ENCODE measurements around the gene SENP3.

SENP3 gene

DNA sequence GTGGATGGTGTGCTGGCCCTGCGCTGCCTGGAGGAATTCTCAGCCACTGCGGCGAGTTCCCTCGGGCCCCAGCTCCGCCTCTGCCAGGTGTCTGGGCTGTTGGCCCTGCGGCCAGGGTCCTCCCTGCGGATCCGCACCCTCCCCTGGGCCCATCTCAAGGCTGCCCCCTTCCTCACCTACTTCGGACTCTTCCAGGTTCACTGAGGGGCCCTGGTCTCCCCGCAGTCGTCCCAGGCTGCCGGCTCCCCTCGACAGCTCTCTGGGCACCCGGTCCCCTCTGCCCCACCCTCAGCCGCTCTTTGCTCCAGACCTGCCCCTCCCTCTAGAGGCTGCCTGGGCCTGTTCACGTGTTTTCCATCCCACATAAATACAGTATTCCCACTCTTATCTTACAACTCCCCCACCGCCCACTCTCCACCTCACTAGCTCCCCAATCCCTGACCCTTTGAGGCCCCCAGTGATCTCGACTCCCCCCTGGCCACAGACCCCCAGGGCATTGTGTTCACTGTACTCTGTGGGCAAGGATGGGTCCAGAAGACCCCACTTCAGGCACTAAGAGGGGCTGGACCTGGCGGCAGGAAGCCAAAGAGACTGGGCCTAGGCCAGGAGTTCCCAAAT lies 4.5 kb upstream of the SENP3 start:
- no peak for DNase-seq

DNA sequence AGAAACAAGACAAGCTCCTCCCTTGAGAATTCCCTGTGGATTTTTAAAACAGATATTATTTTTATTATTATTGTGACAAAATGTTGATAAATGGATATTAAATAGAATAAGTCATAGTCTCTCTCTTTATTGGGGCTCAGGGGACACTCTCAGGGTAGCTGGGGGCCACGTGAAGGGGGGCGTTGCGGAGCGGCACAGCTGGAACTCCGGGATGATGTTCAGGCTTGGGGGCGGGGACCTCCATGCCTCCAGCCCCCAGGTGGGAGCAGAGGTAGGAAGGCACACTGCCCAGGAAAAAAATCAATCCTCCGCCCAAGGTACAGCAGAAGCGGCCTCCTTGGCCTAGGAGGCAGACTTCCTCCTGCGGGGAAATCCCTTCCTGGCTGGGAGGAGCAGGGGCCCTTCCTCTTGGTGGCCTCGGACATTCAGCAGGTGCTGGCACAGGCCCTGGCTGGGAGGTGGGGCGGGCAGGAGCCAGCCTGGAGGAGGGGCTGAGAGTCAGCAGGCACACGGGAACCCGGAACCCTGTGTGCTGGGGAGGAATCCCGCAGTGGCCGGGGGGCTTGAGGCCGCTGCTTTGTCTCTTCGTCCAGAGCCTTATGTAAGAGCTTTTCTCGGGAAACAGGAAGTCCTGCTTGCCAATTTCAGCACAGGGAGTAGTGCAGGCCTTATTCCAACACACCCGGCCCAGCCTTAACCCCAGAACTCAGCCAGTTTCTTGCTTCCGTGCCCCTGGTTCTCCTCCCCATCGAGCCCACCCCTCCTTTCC lies 3.8 kb upstream of the SENP3 start:
- DNase-seq: peak; percentile 89

DNA sequence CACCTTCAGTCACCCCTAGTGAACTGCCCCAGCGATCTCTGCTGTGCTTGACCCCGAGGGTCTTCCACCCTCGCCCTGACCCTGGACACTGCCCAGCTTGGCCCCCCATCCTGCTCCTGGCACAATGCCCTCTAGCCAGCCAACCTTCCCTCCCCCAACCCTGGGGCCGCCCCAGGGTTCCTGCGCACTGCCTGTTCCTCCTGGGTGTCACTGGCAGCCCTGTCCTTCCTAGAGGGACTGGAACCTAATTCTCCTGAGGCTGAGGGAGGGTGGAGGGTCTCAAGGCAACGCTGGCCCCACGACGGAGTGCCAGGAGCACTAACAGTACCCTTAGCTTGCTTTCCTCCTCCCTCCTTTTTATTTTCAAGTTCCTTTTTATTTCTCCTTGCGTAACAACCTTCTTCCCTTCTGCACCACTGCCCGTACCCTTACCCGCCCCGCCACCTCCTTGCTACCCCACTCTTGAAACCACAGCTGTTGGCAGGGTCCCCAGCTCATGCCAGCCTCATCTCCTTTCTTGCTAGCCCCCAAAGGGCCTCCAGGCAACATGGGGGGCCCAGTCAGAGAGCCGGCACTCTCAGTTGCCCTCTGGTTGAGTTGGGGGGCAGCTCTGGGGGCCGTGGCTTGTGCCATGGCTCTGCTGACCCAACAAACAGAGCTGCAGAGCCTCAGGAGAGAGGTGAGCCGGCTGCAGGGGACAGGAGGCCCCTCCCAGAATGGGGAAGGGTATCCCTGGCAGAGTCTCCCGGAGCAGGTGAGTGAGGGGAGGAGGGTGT lies 3.0 kb upstream of the SENP3 start, which contains the start of gene TNFSF13:
TSS of gene TNFSF13 (plus strand) at position 207 of the 776 bp plus-strand sequence. CDS start at position 497, 290 bp downstream.
- peak; percentile 49 for DNase-seq

GRCh38 chr17:7559320-7560171 lies 2.2 kb upstream of the SENP3 start:
- DNase-seq: peak; percentile 43

DNA sequence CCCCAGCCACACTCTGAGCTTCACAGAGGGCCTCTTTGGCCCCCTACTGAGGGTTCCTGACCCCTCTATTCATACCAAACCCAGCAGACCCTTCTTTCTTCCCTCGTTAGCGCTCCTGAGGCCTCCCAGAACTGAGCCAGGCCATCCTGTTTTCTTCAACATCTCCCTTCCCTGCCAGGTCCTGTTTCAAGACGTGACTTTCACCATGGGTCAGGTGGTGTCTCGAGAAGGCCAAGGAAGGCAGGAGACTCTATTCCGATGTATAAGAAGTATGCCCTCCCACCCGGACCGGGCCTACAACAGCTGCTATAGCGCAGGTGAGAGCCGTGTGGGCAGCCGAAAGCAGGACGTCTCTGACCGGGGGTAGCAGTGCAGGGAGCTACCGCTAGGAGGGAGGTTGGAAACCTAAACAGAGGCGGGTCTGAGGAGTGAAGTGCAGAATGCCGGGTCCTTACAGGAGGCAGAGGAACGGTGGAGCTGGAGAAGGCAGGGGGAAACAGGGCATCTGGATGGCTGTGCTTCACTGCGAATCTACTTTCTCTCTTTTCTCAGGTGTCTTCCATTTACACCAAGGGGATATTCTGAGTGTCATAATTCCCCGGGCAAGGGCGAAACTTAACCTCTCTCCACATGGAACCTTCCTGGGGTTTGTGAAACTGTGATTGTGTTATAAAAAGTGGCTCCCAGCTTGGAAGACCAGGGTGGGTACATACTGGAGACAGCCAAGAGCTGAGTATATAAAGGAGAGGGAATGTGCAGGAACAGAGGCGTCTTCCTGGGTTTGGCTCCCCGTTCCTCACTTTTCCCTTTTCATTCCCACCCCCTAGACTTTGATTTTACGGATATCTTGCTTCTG lies 1.3 kb upstream of the SENP3 start:
- DNase-seq: peak; percentile 96

GRCh38 chr17:7561028-7561575 lies 617 bp upstream of the SENP3 start:
- peak; percentile 98 for DNase-seq

GRCh38 chr17:7562208-7562605 lies 488 bp downstream of the SENP3 start:
- DNase-seq: no peak

DNA sequence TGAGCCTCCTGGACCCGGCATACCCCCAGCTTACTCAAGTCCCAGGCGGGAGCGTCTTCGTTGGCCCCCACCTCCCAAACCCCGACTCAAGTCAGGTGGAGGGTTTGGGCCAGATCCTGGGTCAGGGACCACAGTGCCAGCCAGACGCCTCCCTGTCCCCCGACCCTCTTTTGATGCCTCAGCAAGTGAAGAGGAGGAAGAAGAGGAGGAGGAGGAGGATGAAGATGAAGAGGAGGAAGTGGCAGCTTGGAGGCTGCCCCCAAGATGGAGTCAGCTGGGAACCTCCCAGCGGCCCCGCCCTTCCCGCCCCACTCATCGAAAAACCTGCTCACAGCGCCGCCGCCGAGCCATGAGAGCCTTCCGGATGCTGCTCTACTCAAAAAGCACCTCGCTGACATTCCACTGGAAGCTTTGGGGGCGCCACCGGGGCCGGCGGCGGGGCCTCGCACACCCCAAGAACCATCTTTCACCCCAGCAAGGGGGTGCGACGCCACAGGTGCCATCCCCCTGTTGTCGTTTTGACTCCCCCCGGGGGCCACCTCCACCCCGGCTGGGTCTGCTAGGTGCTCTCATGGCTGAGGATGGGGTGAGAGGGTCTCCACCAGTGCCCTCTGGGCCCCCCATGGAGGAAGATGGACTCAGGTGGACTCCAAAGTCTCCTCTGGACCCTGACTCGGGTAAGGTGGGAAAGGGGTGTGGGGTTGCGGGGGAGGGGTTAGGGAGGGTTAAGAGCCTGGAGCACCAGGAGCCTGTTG lies 1.6 kb downstream of the SENP3 start:
- DNase-seq: no peak

- no peak for DNase-seq
Measured at GRCh38 chr17:7569571-7569970, 7.9 kb downstream of the SENP3 start.

- DNase-seq: no peak
Measured at GRCh38 chr17:7570351-7570750, 8.6 kb downstream of the SENP3 start.

- no peak for DNase-seq
Measured at GRCh38 chr17:7572338-7572587, 10.5 kb downstream of the SENP3 start.

DNA sequence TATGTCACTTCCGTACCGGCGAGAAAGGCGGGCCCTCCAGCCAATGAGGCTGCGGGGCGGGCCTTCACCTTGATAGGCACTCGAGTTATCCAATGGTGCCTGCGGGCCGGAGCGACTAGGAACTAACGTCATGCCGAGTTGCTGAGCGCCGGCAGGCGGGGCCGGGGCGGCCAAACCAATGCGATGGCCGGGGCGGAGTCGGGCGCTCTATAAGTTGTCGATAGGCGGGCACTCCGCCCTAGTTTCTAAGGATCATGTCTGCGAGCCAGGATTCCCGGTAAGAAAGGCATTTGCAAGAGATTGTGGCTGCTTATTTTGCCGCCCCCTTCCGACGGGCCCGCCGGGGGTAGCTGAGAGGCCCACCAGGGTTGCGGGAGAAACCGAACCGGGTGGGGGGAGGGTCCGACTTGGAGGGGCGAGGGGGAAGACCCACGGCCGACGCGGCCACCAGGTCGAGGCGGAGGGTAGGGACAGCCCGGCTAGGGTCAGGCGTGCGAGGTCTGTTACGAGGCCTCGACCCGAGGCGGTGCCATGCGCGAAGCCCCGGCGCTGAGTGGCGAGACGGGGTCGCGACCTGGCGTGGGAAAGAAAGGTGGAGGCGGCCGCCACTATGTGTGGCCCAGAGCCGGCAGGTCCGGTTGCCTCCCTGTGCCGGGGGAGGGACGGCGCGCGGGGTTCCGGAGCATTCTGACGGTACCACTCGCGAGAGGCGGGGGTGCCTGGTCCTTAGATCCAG lies 11.0 kb downstream of the SENP3 start:
- peak; percentile 100 for DNase-seq

GRCh38 chr17:7573324-7574080 lies 11.8 kb downstream of the SENP3 start:
- DNase-seq: peak; percentile 96

GRCh38 chr17:7574176-7574953 lies 12.6 kb downstream of the SENP3 start:
- DNase-seq: no peak

- no peak for DNase-seq
Measured at GRCh38 chr17:7575481-7575883, 13.8 kb downstream of the SENP3 start.

- DNase-seq: no peak
Measured at GRCh38 chr17:7575959-7576358, 14.2 kb downstream of the SENP3 start.

DNA sequence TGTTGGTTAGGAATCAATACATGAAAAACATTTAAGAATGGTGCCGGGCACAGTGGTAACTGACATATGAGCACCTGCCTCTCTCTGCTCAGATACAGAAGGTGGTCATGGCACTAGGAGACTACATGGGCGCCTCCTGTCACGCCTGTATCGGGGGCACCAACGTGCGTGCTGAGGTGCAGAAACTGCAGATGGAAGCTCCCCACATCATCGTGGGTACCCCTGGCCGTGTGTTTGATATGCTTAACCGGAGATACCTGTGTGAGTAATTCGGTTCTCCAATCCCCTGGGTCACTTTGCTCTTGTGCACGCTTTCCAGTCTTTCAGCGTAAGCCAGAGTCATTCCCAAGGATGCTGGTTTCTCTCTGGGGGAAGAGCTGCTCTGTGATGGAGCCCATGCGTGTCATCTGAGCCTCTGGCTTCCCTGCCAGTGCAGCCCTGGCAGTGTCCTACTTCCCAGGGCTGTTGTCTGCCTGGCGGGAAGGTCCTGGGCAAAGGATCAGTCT lies 14.8 kb downstream of the SENP3 start:
- no peak for DNase-seq

Data from islet precursor cell (in vitro differentiated cells).